Measurements from ENCODE around the gene GAS5. TPM values are rescaled to one million over a fixed set of nuclear protein-coding genes. Genes with fewer than 3 reads are reported as not detected.

The GAS5 gene
- total and polyA plus RNA-seq, 2 of the 8 experiments (the other 6 are each of a cell fraction or from before 2014, with no cell fraction given): 799 to 1,238 TPM

- TF ChIP-seq, protein P1, sequence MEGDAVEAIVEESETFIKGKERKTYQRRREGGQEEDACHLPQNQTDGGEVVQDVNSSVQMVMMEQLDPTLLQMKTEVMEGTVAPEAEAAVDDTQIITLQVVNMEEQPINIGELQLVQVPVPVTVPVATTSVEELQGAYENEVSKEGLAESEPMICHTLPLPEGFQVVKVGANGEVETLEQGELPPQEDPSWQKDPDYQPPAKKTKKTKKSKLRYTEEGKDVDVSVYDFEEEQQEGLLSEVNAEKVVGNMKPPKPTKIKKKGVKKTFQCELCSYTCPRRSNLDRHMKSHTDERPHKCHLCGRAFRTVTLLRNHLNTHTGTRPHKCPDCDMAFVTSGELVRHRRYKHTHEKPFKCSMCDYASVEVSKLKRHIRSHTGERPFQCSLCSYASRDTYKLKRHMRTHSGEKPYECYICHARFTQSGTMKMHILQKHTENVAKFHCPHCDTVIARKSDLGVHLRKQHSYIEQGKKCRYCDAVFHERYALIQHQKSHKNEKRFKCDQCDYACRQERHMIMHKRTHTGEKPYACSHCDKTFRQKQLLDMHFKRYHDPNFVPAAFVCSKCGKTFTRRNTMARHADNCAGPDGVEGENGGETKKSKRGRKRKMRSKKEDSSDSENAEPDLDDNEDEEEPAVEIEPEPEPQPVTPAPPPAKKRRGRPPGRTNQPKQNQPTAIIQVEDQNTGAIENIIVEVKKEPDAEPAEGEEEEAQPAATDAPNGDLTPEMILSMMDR (IDR thresholded peaks at IDR 0.05; ENCODE audit: control extremely low read depth in 1 of 3, insufficient read depth in 1 of 3, low read depth in 1 of 3, low read length in 3 of 3): no peak
Measured at GRCh38 chr1:173886746-173887611, 19.2 kb upstream of the GAS5 start (continued).
